WERI-Rb-1 (cell line): ENCODE data around the gene OR2D3.
"Not testable (repeated sequence)": the region's sequence is repeated elsewhere in the genome, so short reads cannot be mapped to it uniquely, and the experiment has no call there.

Experiments
- DNase-seq: peaks from one replicate; pipeline ENCODE4 v3.0.0-alpha.2; 2020
- H3K27ac ChIP-seq: fragments of 250-450 bp; sonication (Bioruptor Pico); 2 replicates; pipeline ENCODE4 v1.5.1; 2020; ENCODE audit warnings: mild to moderate bottlenecking, moderate library complexity
- H3K27me3 ChIP-seq: fragments of 250-450 bp; sonication (Bioruptor Pico); 2 replicates; pipeline ENCODE4 v1.5.1; 2021; ENCODE audit warnings: mild to moderate bottlenecking, low read depth, moderate library complexity; ENCODE audit not compliant: insufficient read depth, severe bottlenecking
- H3K36me3 ChIP-seq: fragments of 250-450 bp; sonication (Bioruptor Pico); 2 replicates; pipeline ENCODE4 v1.5.1; 2020; ENCODE audit warnings: mild to moderate bottlenecking, moderate library complexity
- H3K4me3 ChIP-seq: 2 replicates; pipeline ENCODE4 v1.5.1; 2011; ENCODE audit warnings: low read depth, mild to moderate bottlenecking, control low read depth, low read length
- H3K9me3 ChIP-seq: fragments of 250-450 bp; sonication (Bioruptor Pico); 2 replicates; pipeline ENCODE4 v1.5.1; 2021; ENCODE audit warnings: mild to moderate bottlenecking, moderate library complexity; ENCODE audit not compliant: severe bottlenecking
- CTCF ChIP-seq: IDR thresholded peaks from 2 replicates; pipeline ENCODE4 v1.5.1; 2011; ENCODE audit warnings: low read depth, mild to moderate bottlenecking, control low read depth, inconsistent platforms, low read length

OR2D3 gene

GRCh38 chr11:6900327-6900999 lies 20.3 kb upstream of the OR2D3 start:
- no peak for TF ChIP-seq CTCF
- Histone ChIP-seq H3K36me3 (no peaks in the 10 kb centered on the region), H3K27me3 (no peaks in the 10 kb centered on the region), H3K9me3 (no peaks in the 10 kb centered on the region), H3K27ac (no peak overlapping the region), H3K4me3 (no peak overlapping the region)
- DNase-seq = no peak

- not testable (repeated sequence) for H3K27me3 ChIP-seq, H3K27ac ChIP-seq, H3K36me3 ChIP-seq, H3K4me3 ChIP-seq, DNase-seq, H3K9me3 ChIP-seq
Measured at GRCh38 chr11:6904804-6905203, 16.0 kb upstream of the OR2D3 start.

DNA sequence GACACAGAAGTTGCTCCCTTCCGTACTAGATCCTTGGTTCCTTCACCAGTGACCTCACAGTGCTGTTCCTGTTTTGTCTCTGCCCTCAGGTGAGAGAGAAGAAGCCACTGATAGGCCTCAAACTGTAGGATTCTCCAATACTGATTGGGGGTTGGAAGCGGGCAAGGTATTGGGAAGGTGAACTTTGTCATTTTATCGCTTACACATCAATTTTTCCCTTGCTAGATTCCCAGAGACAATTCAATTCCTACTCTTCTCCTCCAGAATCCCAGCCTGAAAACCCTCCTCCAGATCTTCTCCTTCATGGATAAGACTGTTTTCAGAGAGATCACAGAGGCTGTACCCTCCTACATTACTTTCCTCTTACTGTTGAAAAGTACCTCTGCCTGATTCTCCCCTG lies 9.4 kb upstream of the OR2D3 start:
- no peaks in the 10 kb centered on the region for H3K36me3 ChIP-seq
- TF ChIP-seq CTCF = no peak
- DNase-seq = no peak
- no peak overlapping the region for H3K27ac ChIP-seq
- H3K9me3 ChIP-seq = no peaks in the 10 kb centered on the region
- H3K4me3 ChIP-seq = no peak overlapping the region
- H3K27me3 ChIP-seq = no peaks in the 10 kb centered on the region

DNA sequence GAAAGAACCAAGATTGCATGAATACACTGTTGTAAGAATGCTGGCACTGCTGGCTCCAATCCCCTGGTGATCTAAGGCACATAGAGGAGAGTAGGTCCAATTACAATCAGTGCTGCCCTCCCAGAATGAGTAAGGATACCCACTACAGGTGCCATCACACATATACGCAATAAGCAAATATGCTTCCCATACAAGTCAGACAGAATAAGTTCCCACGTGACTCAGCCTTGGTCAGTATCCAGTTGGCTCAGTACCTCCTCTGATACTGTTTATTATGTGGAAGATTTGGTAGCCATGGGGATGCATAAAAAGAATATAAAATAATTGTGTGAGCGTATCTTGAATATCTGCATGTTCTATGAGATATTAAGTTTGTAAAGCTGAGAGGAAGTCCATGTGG lies 8.9 kb upstream of the OR2D3 start:
- Histone ChIP-seq H3K27me3 (no peaks in the 10 kb centered on the region), H3K9me3 (no peaks in the 10 kb centered on the region), H3K27ac (no peak overlapping the region), H3K4me3 (no peak overlapping the region), H3K36me3 (no peaks in the 10 kb centered on the region)
- TF ChIP-seq CTCF = no peak
- DNase-seq = no peak

- Histone ChIP-seq H3K27ac (no peak overlapping the region), H3K9me3 (peaks cover 5% of the 10 kb centered on the region), H3K27me3 (no peaks in the 10 kb centered on the region), H3K4me3 (no peak overlapping the region), H3K36me3 (no peaks in the 10 kb centered on the region)
- no peak for DNase-seq
- no peak for TF ChIP-seq CTCF
Measured at GRCh38 chr11:6919698-6920097, 1.1 kb upstream of the OR2D3 start.

DNA sequence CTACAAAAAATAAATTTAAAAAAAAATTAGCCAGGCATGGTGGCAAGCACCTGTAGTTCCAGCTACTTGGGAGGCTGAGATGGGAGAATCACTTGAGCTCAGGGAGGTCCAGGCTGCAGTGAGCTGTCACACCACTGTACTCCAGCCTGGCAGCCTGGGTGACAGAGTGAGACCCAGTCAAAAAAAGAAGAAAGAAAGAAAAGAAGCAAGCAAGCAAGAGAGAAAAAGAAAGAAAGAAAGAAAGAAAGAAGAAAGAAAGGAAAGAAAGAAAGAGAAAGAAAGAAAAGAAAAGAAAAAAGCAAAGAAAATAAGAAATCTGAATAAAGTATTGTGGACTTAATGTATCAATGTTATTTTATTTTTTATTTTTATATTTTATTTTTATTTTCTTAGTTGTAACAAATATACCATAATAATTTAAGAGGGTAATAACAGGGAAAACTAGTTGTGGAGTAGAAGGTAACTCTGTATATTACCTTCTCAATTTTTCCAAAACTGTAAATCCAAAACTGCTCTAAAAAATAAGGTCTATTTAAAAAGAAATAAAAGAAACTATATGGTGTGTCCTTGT lies 4.3 kb downstream of the OR2D3 start:
- H3K4me3 ChIP-seq = no peak overlapping the region
- no peak overlapping the region for H3K27ac ChIP-seq
- no peaks in the 10 kb centered on the region for H3K27me3 ChIP-seq
- DNase-seq = no peak
- TF ChIP-seq CTCF = no peak
- H3K9me3 ChIP-seq = no peaks in the 10 kb centered on the region
- H3K36me3 ChIP-seq = no peaks in the 10 kb centered on the region
